ENCODE data around the gene ADARB2. TPM values are rescaled to one million over a fixed set of nuclear protein-coding genes. Genes with fewer than 3 reads are reported as not detected.

The ADARB2 gene
- total RNA-seq, 2 donors from 2014 or later: 1.1 to 1.8 TPM

DNA sequence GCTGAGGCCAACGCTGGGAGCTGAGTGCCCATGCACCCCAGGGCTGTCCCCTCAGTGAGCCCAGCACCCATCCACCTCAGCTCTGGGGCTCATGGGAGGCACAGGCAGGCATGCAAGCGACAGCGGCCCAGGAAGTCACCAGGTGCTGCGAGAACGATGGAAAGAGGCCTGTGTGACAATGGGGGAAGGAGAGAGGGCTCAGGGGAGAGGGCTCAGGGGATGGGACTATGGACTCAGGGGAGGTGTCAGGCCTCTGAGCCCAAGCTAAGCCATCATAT, 388.6 kb downstream of the ADARB2 start:
- Histone ChIP-seq H3K9me3 (ENCODE audit: control insufficient read depth, low read length) (no peaks in the 10 kb centered on the region), H3K36me3 (ENCODE audit: control insufficient read depth, insufficient read depth, low read length) (no peaks in the 10 kb centered on the region), H3K27ac (ENCODE audit: low read depth, low read length) (no peak overlapping the region), H3K4me1 (ENCODE audit: control insufficient read depth, insufficient read depth, low read length) (peaks cover 4% of the 10 kb centered on the region), H3K27me3 (ENCODE audit: control insufficient read depth, insufficient read depth, low read length, poor library complexity, severe bottlenecking) (no peaks in the 10 kb centered on the region), H3K4me3 (ENCODE audit: low read length) (no peak overlapping the region), H3K9ac (ENCODE audit: extremely low read depth, low read length, poor library complexity, severe bottlenecking) (no peak overlapping the region)
- Mint-ChIP-seq H3K4me1 (peaks cover 7% of the 10 kb centered on the region), H3K27me3 (ENCODE audit: insufficient read depth) (no peaks in the 10 kb centered on the region), H3K36me3 (ENCODE audit: low read depth) (no peaks in the 10 kb centered on the region), H3K27ac (peak overlapping the region; percentile 69), H3K4me3 (no peak overlapping the region), H3K9me3 (no peaks in the 10 kb centered on the region)
- WGBS, 2 experiments (ENCODE audit: insufficient coverage in 1 of 2, insufficient read length in 1 of 2): 86% methylated on average over 5 of the region's 5 CpGs; no CpG with 5 or more reads in 1 of the 2 experiments
- peak; percentile 79 for DNase-seq
- TF ChIP-seq, protein P1, sequence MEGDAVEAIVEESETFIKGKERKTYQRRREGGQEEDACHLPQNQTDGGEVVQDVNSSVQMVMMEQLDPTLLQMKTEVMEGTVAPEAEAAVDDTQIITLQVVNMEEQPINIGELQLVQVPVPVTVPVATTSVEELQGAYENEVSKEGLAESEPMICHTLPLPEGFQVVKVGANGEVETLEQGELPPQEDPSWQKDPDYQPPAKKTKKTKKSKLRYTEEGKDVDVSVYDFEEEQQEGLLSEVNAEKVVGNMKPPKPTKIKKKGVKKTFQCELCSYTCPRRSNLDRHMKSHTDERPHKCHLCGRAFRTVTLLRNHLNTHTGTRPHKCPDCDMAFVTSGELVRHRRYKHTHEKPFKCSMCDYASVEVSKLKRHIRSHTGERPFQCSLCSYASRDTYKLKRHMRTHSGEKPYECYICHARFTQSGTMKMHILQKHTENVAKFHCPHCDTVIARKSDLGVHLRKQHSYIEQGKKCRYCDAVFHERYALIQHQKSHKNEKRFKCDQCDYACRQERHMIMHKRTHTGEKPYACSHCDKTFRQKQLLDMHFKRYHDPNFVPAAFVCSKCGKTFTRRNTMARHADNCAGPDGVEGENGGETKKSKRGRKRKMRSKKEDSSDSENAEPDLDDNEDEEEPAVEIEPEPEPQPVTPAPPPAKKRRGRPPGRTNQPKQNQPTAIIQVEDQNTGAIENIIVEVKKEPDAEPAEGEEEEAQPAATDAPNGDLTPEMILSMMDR (conservative IDR thresholded peaks at IDR 0.05): no peak

DNA sequence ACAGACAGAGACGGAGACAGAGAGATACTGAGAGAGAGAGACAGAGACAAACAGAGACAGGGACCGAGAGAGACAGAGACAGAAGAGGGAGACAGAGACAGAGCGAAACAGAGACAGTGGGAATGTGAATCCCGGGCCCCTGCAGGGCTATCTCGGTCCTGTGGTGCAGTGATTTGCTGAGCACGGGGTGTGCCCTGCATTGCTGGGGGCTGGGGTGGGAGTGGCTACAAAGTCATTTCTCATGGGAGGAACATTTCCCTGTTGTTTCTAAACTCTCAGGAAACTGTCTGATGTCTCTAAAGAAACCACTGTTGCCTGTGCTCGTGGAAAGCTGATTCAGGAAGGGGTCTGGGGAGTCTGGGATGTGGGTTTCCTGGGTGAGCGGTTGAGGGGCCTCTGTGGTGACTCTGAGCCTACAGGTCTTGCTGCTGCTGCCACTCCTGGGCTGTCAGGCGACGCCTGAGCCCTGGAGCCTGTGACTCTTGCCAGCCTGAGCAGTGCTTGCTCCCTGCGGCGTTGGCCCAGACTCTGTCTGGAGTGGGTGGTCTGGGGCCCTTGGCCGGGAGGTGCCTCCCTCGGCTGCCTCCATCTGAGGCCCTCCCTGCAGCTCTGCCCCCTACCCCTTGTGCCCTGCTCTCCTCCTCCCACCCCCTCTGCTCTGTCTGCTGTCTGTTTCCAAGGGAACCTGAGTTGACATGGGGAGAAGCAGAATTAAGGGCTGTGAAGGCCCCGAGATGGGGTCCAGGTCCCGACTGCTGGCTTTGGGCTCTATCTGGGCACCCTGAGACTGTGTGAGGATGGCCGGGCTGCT, 389.2 kb downstream of the ADARB2 start:
- no peak overlapping the region for H3K4me3 ChIP-seq (ENCODE audit: low read length)
- Mint-ChIP-seq H3K27ac (peak overlapping the region; percentile 69), H3K27me3 (ENCODE audit: insufficient read depth) (no peaks in the 10 kb centered on the region), H3K36me3 (ENCODE audit: low read depth) (no peaks in the 10 kb centered on the region), H3K4me1 (peaks cover 7% of the 10 kb centered on the region), H3K9me3 (no peaks in the 10 kb centered on the region), H3K4me3 (no peak overlapping the region)
- 73 to 82% methylated on average over 6 to 17 of the region's 17 CpGs for WGBS, 2 experiments (ENCODE audit: insufficient coverage in 1 of 2, insufficient read length in 1 of 2)
- TF ChIP-seq, protein P1 (conservative IDR thresholded peaks at IDR 0.05): no peak
- no peak overlapping the region for H3K9ac ChIP-seq (ENCODE audit: extremely low read depth, low read length, poor library complexity, severe bottlenecking)
- H3K4me1 ChIP-seq (ENCODE audit: control insufficient read depth, insufficient read depth, low read length): peaks cover 4% of the 10 kb centered on the region
- no peaks in the 10 kb centered on the region for H3K9me3 ChIP-seq (ENCODE audit: control insufficient read depth, low read length)
- peak; percentile 86 for DNase-seq
- no peak overlapping the region for H3K27ac ChIP-seq (ENCODE audit: low read depth, low read length)
- no peaks in the 10 kb centered on the region for H3K27me3 ChIP-seq (ENCODE audit: control insufficient read depth, insufficient read depth, low read length, poor library complexity, severe bottlenecking)
- H3K36me3 ChIP-seq (ENCODE audit: control insufficient read depth, insufficient read depth, low read length): no peaks in the 10 kb centered on the region

DNA sequence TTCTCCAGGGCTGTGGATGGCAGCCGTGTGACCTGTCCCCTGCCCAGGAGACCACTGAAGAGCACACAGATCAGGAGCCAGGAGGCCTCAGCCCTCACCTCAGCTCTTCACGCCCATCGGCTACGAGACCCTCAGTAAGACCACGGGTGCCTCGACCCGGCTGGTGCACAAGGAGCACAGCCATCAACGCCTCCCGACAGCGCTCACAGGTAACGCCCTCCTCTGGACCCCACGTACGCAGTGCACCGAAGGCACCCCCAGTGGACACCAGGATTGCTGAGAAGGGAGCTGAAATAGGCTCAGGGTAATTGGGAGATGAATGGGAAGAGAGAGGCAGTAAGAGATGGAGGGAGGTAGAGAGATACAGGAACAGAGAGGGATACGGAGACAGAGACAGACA, 389.8 kb downstream of the ADARB2 start:
- Mint-ChIP-seq H3K27ac (no peak overlapping the region), H3K27me3 (ENCODE audit: insufficient read depth) (no peaks in the 10 kb centered on the region), H3K9me3 (no peaks in the 10 kb centered on the region), H3K4me1 (peaks cover 7% of the 10 kb centered on the region), H3K4me3 (no peak overlapping the region), H3K36me3 (ENCODE audit: low read depth) (no peaks in the 10 kb centered on the region)
- 95 to 97% methylated on average over 14 to 15 of the region's 15 CpGs for WGBS, 2 experiments (ENCODE audit: insufficient coverage in 1 of 2, insufficient read length in 1 of 2)
- Histone ChIP-seq H3K27me3 (ENCODE audit: control insufficient read depth, insufficient read depth, low read length, poor library complexity, severe bottlenecking) (no peaks in the 10 kb centered on the region), H3K4me1 (ENCODE audit: control insufficient read depth, insufficient read depth, low read length) (peaks cover 4% of the 10 kb centered on the region), H3K9me3 (ENCODE audit: control insufficient read depth, low read length) (no peaks in the 10 kb centered on the region), H3K9ac (ENCODE audit: extremely low read depth, low read length, poor library complexity, severe bottlenecking) (no peak overlapping the region), H3K36me3 (ENCODE audit: control insufficient read depth, insufficient read depth, low read length) (no peaks in the 10 kb centered on the region), H3K4me3 (ENCODE audit: low read length) (no peak overlapping the region), H3K27ac (ENCODE audit: low read depth, low read length) (no peak overlapping the region)
- TF ChIP-seq, protein P1 (conservative IDR thresholded peaks at IDR 0.05): no peak
- no peak for DNase-seq
